RWPE2 (cell line): ENCODE results near the gene SMIM36.
"Not testable (repeated sequence)": the region's sequence is repeated elsewhere in the genome, so short reads cannot be mapped to it uniquely, and the experiment has no call there.

Source experiments
- ATAC-seq: fragments of 200-7000 bp; cut with Tn5 transposase; 3 replicates; pipeline ENCODE4 v1.9.1; 2021; ENCODE audit warnings: low read depth
- DNase-seq: peaks from one replicate; pipeline ENCODE4 v3.0.0-alpha.2; 2020; ENCODE audit warnings: low spot score
- H3K27ac ChIP-seq: fragments of 450-650 bp; 2 replicates; pipeline ENCODE4 v1.5.1; 2017; ENCODE audit warnings: mild to moderate bottlenecking; ENCODE audit not compliant: poor library complexity, severe bottlenecking
- H3K27me3 ChIP-seq: fragments of 250-450 bp; sonication (Bioruptor Pico); 2 replicates; pipeline ENCODE4 v1.5.1; 2021; ENCODE audit warnings: mild to moderate bottlenecking, moderate library complexity; ENCODE audit not compliant: insufficient read depth, poor library complexity, severe bottlenecking
- H3K36me3 ChIP-seq: fragments of 250-450 bp; sonication (Bioruptor Pico); 2 replicates; pipeline ENCODE4 v1.5.1; 2020; ENCODE audit warnings: low read depth, mild to moderate bottlenecking, moderate library complexity
- H3K4me1 ChIP-seq: fragments of 250-450 bp; sonication (Bioruptor Pico); 2 replicates; pipeline ENCODE4 v1.5.1; 2021; ENCODE audit warnings: mild to moderate bottlenecking, moderate library complexity; ENCODE audit not compliant: insufficient read depth, poor library complexity, severe bottlenecking
- H3K4me3 ChIP-seq: fragments of 250-450 bp; sonication (Bioruptor Pico); 2 replicates; pipeline ENCODE4 v1.5.1; 2021; ENCODE audit warnings: mild to moderate bottlenecking, moderate library complexity; ENCODE audit not compliant: severe bottlenecking
- H3K9me3 ChIP-seq: fragments of 250-450 bp; sonication (Bioruptor Pico); 2 replicates; pipeline ENCODE4 v1.5.1; 2021; ENCODE audit warnings: mild to moderate bottlenecking, moderate library complexity; ENCODE audit not compliant: severe bottlenecking
- TF ChIP-seq, protein P1 (sequence below): fragments of 450-650 bp; IDR thresholded peaks from one replicate; pipeline ENCODE4 v1.5.1; 2017; ENCODE audit warnings: mild to moderate bottlenecking, moderate library complexity; ENCODE audit not compliant: poor library complexity, severe bottlenecking

SMIM36 gene

DNA sequence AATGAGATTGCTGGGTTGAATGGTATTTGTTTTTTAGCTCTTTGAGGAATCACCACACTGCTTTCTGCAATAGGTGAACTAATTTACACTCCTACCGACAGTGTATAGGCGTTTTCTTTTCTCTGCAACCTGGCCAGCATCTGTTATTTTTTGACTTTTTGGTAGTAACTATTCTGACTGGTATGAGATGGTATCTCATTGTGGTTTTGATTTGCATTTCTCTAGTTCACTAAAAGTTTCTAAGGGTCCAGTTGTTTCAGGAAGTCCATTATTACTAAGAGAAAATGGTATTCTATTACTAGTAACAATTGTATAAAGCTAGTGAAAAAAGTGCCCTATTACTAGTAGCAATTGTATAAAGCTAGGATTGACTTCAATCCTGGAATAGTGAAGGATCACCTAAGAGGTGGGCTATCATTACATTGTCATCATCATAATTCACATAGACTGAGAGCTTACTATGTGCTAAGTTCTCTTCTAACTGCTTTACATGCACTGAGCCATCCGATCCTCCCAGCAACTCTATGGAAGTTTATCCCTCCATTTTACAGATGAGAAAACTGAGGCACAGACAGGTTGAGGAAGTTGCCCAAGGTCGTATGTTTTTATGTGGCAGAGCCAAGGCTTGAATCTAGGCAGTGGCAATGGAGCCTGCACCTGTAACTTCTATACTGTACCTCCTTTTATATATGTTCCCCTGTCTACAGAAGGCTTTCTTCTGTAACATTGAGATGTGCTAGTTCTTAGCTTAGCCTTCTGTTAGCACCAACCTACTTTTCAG, 13.4 kb upstream of the SMIM36 start:
- H3K27ac ChIP-seq, result no peak overlapping the region
- no peaks in the 10 kb centered on the region for H3K27me3 ChIP-seq
- DNase-seq (no peak), ATAC-seq (no peak)
- H3K4me1 ChIP-seq, result no peaks in the 10 kb centered on the region
- no peaks in the 10 kb centered on the region for H3K36me3 ChIP-seq
- TF ChIP-seq, protein P1, sequence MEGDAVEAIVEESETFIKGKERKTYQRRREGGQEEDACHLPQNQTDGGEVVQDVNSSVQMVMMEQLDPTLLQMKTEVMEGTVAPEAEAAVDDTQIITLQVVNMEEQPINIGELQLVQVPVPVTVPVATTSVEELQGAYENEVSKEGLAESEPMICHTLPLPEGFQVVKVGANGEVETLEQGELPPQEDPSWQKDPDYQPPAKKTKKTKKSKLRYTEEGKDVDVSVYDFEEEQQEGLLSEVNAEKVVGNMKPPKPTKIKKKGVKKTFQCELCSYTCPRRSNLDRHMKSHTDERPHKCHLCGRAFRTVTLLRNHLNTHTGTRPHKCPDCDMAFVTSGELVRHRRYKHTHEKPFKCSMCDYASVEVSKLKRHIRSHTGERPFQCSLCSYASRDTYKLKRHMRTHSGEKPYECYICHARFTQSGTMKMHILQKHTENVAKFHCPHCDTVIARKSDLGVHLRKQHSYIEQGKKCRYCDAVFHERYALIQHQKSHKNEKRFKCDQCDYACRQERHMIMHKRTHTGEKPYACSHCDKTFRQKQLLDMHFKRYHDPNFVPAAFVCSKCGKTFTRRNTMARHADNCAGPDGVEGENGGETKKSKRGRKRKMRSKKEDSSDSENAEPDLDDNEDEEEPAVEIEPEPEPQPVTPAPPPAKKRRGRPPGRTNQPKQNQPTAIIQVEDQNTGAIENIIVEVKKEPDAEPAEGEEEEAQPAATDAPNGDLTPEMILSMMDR, result no peak
- H3K4me3 ChIP-seq, result no peak overlapping the region
- H3K9me3 ChIP-seq, result no peaks in the 10 kb centered on the region

DNA sequence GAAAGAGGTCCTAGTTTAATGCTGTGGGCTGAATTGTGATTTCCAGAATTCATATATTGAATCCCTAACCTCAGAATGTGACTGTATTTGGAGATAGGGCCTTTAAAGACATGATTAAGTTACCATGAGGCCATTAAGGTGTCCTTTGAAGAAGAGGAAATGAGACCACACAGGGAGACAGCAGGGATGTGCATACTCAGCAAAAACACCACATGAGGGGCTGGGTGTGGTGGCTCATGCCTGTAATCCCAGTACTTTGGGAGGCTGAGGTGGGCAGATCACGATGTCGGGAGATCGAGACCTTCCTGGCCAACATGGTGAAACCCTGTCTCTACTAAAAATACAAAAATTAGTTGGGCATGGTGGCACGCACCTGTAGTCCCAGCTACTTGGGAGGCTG, 11.8 kb upstream of the SMIM36 start:
- ATAC-seq, H3K4me3 ChIP-seq, H3K4me1 ChIP-seq, DNase-seq, H3K36me3 ChIP-seq, H3K27me3 ChIP-seq, H3K9me3 ChIP-seq, H3K27ac ChIP-seq: not testable (repeated sequence)

DNA sequence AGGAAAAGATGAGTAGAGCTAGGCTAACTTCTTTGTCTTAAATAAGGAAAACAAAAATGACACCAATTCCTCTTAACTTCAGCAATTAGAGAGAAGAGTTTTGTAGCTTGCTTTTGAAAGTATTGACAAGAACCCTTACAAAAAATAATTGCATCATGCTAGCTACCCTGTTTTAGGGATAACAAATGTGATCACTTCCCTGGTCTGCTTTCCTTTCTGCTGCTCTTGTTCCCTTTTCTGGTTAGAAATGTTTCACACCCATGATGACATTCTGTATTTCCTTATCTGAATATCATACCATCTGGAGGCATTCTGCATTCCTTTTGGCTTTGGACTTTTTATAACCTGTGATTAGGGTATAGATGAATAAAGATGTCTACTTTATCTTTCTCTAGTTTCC, 9.9 kb upstream of the SMIM36 start:
- no peak for DNase-seq
- Histone ChIP-seq H3K27me3 (no peaks in the 10 kb centered on the region), H3K9me3 (no peaks in the 10 kb centered on the region), H3K4me1 (no peaks in the 10 kb centered on the region), H3K36me3 (no peaks in the 10 kb centered on the region), H3K4me3 (no peak overlapping the region), H3K27ac (no peak overlapping the region)
- ATAC-seq, result no peak
- TF ChIP-seq, protein P1, result no peak

DNA sequence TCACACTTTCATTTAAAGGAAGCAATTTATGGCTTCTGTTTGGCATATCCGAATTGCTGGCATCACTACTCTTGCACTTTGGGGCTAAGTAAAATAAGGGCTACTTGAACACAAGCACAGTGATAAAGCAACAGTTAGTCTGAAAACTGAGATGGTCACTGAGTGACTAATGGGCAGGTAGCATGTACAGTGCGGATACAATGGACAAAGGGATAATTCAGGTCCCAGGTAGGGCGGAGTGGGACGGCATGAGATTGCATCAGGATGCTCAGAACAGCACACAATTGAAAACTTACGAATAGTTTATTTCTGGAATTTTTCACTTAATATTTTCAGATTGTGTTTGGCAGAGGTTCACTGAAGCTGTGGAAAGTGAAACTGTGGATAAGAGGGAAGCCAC, 9.2 kb upstream of the SMIM36 start:
- TF ChIP-seq, protein P1, result no peak
- no peak for ATAC-seq
- H3K27me3 ChIP-seq, result no peaks in the 10 kb centered on the region
- no peak overlapping the region for H3K4me3 ChIP-seq
- no peak overlapping the region for H3K27ac ChIP-seq
- no peak for DNase-seq
- H3K9me3 ChIP-seq, result no peaks in the 10 kb centered on the region
- no peaks in the 10 kb centered on the region for H3K4me1 ChIP-seq
- H3K36me3 ChIP-seq, result no peaks in the 10 kb centered on the region

DNA sequence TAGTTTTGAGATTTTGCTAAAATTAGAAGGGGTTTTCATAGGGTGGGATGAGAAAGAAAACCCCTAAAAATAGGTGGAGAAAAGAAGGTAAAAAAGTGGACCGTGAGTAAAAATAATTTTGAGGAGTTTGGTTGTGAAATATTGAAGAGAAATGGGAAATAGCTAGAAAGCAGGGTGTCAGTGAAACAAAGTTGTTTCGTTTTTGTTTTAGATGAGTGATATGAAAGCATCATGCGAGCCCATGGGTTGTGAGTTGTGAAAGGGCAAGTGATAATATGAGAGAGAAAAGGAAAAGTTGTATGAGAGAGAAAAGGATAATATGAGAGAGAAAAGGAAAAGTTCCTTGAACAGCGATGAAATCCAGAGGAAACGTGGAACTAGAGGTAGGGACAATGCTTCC, 7.3 kb upstream of the SMIM36 start:
- Histone ChIP-seq H3K4me3 (no peak overlapping the region), H3K4me1 (no peaks in the 10 kb centered on the region), H3K36me3 (no peaks in the 10 kb centered on the region), H3K27ac (no peak overlapping the region), H3K27me3 (no peaks in the 10 kb centered on the region), H3K9me3 (no peaks in the 10 kb centered on the region)
- TF ChIP-seq, protein P1, result no peak
- DNase-seq (no peak), ATAC-seq (no peak)
